Fibroblast of skin of left biceps (primary cell): ENCODE data around the gene RPL10A.
"Not testable (repeated sequence)": the region's sequence is repeated elsewhere in the genome, so short reads cannot be mapped to it uniquely, and the experiment has no call there.

ENCODE experiments used
- DNase-seq, 2 experiments: peaks; one replicate each; pipeline ENCODE4 v3.0.0-alpha.2; 2013; ENCODE audit warnings: low read depth in 2 of 2

The RPL10A gene

GRCh38 chr6:35468181-35468979, at the start of gene RPL10A:
Gene RPL10A, plus strand, starts transcription at chr6:35468401. Its CDS starts 34 bp downstream, at chr6:35468435.
- peak; percentile 91 to 92 for DNase-seq

GRCh38 chr6:35419417-35419816, 48.8 kb upstream of the RPL10A start:
- DNase-seq = peak; percentile 47 to 56

- no peak for DNase-seq
These were observed 48.2 kb upstream of the RPL10A start for GRCh38 chr6:35419961-35420360.

DNA sequence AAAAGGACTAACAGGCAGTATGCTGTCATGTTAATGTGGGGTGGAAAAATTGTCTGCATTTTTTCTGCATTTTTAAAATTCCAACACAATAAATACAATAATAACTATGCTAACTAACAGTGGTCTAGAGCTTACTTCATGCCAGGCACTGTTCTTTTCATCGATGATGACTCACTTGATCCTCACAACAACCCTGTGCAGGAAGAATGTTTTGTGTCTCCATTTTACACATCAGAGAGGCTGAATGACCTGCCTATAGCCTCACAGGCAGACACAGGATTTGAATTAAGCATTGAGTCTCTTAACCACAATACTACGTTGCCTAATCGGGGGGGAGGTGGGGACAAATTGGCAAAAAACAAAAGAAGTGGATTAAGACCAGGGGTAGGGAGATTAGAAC, 42.9 kb upstream of the RPL10A start:
- peak; percentile 88 to 89 for DNase-seq

GRCh38 chr6:35426074-35426473, 42.1 kb upstream of the RPL10A start:
- no peak for DNase-seq

DNA sequence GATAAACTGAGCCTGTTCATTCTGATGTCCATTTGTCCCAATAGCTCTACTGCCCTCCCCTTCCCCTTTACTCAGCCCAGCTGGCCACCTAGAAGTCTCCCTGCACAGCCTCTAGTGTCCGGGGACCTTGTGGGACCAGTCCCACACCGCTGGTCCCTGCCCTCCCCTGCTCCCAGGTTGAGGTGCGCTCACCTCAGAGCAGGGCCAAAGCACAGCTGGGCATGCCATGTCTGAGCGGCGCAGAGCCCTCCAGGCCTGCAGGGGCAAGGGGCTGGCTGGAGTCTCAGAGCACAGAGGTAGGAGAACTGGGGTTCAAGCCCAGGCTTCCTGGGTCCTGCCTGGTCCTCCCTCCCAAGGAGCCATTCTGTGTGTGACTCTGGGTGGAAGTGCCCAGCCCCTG, 40.8 kb upstream of the RPL10A start:
- no peak for DNase-seq

DNA sequence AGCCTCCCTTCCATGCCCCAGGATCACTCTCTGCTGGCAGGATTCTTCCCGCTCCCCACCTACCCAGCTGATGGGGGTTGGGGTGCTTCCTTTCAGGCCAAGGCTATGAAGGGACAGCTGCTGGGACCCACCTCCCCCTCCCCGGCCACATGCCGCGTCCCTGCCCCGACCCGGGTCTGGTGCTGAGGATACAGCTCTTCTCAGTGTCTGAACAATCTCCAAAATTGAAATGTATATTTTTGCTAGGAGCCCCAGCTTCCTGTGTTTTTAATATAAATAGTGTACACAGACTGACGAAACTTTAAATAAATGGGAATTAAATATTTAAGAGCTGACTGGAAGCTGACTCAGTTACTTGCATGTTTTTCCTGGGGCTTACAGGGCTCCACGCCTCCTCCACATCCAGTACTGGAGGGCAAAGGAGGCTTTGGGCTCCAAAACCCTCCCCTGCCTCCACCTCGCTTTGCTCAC, 40.3 kb upstream of the RPL10A start:
- DNase-seq = peak; percentile 55 to 57

DNA sequence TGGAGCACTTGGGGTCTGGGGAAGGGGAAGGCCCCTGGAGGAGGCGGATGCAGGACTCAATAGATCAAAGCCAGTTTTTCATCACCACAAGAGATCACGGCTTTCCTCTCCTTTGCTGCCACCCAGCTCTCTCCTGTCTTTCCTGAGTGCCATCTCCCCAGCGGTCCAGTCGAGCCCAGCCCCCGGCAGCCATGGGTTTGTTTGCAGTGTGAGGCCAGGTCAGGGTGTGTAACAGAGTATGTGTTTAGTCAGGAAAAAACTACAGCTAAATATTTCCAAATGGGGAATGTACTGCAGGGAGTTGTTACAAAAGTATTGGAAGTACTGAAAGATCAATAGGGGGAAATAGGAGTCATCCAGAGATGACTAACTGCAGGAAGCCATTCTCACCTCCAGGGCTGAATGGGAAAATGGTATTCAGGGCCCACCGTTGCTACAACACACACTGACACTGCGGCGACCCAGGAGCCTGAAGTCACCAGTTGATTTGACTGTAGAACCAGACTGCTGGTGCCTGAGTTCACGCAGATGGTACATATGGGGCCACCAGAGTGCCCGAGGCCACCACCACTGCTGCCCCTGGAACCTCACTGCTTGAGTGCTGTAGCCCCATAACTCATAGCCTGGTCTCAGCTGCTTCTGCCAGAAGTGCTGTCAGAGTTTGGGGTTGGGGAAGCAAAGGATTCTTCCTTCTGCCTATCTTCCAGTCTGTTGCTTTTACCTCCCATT, 39.6 kb upstream of the RPL10A start:
- DNase-seq = no peak

- DNase-seq = no peak
These were observed 38.7 kb upstream of the RPL10A start for GRCh38 chr6:35429463-35429862.

DNA sequence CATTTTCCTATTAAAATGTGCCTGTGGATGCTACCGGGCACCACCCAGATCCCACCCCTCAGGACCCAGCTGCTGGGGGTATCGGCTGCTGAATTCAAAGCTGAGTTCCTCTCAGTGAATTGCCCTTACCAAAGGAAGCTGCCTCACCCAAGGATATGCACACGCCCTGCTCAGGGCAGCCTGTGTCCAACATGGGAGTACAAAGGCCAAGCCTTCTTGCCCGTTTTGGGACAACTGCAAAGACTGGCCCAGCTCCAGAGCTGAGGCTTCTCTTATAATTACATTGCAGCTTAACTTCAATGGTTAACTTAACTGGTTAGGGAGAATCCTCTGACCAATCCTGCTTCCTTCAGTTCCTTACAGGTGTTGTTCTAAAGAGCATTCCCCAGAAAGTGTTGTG, 35.9 kb upstream of the RPL10A start:
- DNase-seq = no peak

DNA sequence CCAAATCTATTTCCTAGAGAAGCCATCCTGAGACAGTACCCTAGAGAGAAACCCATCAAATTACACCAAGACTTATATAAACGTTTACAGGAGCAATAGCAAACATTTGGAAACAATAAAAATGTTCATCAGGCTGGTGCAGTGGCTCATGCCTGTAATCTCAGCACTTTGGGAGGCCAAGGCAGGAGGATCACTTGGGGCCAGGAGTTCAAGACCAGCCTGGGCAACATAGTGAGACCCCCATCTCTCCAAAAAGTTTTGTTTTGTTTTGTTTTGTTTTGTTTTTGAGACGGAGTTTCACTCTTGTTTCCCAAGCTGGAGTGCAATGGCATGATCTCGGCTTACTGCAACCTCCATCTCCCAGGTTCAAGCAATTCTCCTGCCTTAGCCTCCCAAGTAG, 35.5 kb upstream of the RPL10A start:
- not testable (repeated sequence) for DNase-seq

DNA sequence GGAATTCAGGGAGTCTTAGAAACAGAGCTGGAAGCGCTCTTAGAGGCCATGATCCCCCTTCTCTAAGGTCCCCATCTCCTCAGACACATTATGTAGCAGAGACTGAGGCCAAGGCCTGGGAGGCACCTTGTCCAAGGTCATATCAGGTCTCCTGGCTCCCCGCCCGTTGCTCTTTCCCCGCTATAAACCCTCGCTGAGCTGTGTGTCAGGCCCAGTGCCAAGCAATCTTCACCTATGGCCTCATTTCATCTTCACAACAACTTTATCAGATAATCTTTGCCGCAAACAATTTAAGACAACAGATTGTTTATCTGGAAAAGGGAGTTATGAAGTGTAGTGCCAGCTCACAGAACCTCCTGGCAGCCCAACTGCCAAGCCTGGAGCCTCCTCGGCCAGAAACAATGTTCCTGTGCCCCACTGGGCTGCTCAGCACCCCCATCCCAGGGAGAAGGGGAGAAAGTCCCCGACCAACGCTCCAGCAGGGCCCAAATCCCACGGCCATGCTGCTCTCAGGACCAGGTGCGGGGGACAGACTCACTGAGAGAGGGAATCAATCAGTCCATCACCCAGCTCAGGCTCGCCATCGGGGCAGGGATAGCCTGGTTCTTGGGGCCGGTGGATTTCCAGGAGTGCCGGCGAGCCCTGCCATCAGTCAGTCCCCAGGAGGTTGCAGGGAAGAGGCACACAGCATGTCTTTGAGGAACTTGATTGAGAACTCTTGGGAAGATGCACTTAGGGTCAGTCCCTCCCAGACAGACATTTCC, 32.9 kb upstream of the RPL10A start:
- DNase-seq = no peak

GRCh38 chr6:35436071-35436857, 31.9 kb upstream of the RPL10A start:
- no peak for DNase-seq

- DNase-seq = not testable (repeated sequence)
These were observed 29.7 kb upstream of the RPL10A start for GRCh38 chr6:35438378-35439065.

GRCh38 chr6:35439308-35439707, 28.9 kb upstream of the RPL10A start:
- DNase-seq = no peak

DNA sequence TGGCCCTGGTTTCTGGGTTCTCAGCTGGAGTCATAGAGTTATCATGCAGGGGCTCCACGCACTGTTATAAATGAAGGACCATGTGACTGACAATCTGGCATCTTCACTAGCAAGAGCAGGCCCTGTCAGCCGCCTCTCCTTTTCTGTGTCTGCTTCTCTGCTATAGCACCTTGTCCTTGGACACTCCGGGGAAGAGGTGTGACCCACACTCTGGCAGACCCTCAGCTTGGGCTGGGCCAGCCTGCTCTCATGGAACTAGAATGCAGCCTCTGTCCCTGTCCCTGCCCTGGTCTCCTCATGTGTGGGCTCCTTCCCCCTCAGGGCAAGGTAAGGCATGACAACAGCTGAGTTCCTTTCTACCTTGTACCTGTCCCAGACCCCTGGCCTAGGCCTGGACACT, 27.0 kb upstream of the RPL10A start:
- DNase-seq = no peak

DNA sequence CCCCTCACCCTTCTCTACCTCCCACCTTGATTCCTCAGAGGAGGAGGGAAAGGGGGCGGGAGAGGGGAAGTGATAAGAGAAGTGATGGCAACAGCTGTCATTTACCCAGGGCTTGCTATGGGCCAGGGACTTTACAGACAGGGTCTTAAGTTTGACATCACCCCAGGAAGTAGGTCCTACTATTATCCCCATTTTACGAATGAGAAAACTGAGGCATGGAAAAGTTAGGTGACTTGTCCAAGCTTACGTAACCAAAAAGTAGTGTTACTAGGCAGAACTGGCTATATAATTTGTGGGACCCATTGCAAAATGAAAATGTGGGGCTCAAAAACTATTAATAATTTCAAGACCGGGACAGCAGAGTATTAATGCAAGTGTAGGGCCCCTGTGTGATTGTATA, 26.6 kb upstream of the RPL10A start:
- no peak for DNase-seq

GRCh38 chr6:35442693-35443092, 25.5 kb upstream of the RPL10A start:
- DNase-seq = no peak

GRCh38 chr6:35443341-35444030, 24.7 kb upstream of the RPL10A start:
- DNase-seq = no peak

GRCh38 chr6:35445691-35446090, 22.5 kb upstream of the RPL10A start:
- DNase-seq = no peak
